ENCODE measurements around the gene RAP1A.
"Not testable (repeated sequence)": the region's sequence is repeated elsewhere in the genome, so short reads cannot be mapped to it uniquely, and the experiment has no call there.

The RAP1A gene

DNA sequence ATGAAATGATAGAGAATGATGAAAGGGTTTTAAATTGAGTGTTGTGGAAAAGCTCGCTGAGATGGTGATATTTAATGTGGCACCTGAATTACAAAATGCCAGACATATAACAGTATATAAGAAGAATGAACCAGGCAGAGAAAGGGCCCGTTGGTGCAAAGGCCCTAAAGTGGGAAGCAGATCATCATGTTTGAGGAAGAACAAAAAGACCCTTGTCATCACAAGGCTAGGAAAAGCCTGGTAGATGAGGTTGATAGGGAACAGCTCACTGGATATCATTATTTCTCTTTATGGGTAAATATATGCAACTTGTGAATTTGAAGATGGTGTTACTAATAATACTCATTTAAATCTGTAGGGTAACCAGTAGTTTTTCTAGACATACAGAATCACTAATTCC is 11.0 kb downstream of the RAP1A start:
- no peak for DNase-seq

DNA sequence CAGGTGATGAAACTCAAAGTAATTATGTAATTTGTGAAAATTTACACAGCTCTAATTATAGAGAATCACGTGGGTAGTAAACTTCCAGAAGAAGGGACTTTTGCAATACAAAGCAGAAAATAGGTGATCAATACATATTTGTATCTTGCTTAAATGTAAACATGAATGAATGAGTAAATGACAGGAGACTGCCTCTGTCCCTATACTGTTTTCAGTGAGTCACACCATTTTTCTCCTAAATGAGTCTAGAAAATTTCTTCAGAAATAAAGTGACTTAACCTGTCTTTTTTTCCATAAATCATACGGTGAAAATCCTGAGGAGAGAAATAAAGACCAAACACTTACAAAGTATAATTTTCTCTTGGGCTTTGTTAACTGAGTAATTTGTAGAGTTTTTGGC is 11.9 kb downstream of the RAP1A start:
- DNase-seq = no peak

DNA sequence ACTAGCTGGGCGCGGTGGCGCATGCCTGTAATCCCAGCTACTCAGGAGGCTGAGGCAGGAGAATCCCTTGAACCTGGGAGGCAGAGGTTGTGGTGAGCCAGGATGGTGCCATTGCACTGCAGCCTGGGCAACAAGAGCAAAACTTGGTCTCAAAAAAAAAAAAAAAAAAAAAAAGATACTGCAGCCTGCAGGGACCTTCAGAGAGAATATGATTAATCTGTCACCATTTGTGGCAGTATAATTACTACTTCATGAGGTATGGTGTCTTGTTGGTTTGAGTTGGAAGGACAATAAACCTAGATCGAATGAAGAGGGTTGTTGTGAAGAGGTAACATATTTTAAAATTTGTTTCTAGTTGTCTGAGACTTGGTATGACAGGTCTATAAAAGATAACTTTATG is 13.2 kb downstream of the RAP1A start:
- DNase-seq = not testable (repeated sequence)

DNA sequence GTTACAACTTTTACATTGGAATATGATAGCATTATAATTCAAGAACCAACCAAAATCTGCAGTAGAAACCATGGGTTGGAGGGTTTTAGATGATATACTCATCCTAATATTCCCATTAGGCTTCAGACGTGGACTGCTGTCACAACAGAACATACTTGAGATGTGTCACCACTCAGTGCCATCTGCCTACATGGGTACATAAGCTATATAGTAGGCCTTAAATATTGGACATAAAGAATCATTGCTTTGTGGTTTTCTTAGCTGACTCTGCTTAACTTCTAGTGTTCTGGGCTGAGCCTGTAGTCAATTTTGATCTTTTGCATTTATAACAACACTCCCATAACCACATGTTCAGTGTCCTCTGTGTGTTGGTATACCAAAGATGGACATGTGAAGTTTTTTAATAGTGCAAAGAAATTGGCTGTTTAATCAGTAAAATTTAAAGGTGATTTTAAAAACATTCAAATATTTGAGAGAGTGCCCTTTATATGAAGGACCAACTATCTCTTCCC is 14.2 kb downstream of the RAP1A start:
- no peak for DNase-seq

DNA sequence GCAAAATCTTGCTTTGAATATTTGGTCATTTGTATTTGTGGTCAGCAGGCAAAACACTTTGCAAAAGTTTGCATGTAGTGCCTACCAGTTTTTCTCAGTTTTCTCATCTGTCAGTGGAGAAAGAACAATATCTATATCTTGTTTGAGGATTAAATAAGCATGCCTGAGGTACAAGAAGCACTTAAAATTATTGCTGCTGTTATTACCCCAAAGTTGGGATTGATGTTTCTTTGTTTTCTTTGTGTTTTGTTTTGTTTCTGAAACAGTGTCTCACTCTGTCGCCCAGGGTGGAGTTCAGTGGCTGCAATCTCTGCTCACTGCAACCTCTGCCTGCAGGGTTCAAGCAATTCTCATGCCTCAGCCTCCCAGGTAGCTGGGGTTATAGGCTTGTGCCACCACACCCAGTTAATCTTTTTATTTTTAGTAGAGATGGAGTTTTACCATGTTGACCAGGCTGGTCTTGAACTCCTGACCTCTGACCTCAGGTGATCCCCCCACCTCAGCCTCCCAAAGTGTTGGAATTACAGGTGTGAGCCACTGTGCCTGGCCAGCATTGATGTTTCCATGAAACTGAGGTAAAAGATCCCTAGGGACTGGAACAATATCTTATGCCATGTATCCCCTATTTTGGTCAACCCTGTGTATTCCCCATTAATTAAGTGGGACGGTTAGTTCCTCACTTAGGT is 15.9 kb downstream of the RAP1A start:
- DNase-seq = no peak

DNA sequence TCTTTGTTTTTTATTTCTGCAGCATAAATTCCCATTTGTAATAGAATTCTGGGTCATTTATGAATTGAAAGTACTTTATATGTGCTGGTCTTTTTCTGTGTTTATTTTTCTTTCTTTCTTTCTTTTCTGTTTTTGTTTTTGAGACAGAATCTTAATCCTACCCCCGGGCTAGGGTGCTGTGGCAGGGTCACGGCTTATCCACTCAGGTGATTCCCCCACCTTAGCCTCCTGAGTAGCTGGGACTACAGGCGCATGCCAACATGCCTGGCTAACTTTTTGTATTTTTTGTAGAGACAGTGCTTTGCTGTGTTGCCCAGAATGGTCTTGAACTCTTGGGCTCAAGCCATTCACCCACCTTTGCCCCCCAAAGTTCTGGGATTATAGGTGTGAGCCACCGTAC is 18.7 kb downstream of the RAP1A start:
- no peak for DNase-seq

DNA sequence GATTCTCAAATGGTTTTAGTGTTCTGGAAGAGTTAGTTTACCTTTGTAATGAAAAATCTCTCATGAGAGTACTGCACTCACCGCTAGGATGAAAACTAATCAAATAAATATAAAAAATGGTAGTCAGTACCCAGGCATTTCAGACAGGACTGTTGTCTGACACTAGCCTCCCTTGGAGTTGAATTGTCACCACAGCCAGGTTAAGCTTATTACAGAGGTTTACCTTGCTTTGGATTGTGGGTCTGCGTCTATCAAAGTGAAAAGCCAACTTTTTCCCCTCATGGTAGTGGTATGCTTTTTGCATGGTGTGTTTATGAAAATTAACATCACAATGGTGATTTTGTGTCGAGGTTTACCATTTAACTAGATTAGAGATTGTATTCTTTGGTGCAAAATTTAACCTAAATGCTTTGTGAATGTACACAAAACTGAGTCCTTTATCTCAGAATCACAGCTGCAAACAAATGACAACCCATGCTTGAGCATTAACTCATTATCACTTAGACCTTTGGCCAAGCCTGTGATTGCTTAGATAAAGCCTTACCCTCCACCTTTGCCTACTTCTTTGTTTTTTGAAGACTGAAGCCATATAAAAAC is 20.1 kb downstream of the RAP1A start:
- DNase-seq = no peak

DNA sequence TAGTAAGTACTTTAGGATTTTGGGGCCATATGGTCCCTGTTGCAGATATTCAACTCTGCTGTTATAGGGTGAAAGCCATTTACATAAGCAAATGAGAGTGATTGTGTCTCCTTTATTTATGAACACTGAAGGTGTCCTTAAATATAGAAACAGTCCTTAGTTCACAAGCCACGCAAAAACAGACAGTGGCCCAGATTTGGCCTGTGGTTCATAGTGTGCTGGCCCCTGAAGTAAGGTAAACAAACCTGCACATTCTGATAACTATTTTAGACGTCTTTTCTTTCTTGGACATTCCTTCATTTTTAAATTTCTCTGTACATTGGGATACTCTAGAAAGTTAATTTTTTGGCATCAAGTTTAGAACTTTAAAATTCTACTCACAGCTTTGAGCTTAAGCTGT is 23.5 kb downstream of the RAP1A start:
- DNase-seq = no peak

DNA sequence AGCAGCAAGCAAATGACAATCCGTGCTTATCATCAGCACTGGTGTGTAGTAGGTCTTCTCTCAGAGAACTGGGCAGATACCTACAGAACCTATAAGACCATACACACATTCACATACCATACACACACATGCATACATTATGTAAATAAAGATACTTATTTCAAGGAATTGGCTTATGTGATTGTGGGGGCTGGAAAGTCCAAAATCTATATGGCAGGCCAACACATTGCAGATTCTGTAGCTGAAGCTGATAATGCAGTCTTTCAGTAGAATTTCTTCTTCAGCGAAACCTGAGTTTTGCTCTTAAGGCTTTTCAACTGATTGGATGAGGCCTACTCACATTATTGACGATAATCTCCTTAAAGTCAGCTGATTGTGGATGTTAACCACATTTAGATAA is 24.1 kb downstream of the RAP1A start:
- DNase-seq = no peak

DNA sequence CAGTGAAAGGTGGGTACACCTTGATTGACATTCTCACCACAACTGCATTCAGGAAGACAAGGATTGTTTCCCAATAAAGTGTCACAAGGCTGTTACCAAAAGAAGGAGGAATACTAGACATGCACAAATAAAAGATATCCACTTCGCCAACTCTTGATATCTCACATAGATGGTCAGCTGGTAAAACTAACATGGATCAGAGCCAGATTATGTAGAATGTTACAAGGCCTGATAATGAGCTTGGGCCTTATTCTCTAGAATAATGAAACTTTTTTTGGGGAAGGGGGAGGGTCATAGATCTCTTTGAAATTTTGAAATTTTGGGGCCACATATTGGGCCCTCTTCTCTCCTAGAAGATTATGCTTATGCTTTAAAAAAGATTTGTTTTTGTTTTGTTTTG is 24.9 kb downstream of the RAP1A start:
- DNase-seq = no peak

DNA sequence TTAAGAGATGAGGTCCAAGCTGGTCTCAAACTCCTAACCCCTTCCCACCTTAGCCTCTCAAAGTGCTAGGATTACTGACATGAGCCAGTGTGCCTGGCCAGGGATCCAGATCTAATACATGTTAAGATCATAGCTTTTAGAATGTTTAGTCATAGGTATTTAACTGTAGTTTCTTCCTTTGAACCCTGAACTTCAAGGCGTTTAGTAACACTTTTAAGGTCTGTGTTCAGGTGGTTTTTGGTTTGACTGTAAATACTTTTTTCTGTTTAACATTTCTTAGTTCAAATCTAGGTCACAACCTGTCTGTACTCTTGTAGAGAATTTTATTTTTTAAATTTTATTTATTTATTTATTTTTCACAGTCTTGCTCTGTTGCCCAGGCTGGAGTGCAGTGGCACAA is 28.1 kb downstream of the RAP1A start:
- no peak for DNase-seq

DNA sequence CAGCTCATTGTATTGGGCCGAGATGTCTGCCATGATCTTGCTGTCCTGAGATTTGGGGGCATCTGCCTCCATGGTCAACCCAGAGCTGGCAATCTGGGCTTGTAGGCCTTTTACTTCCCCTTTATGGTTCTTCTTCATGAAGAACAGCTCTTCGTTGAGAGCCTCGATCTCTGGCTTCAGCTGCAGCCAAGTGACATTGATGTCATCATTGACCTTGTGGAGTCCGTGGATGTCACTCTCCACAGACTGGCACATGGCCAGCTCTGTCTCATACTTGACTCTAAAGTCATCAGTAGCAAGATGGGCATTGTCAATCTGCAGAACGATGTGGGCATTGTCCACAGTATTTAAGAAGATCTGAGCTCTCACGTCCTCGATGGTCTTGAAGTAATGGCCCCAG is 29.2 kb downstream of the RAP1A start:
- peak; percentile 23 for DNase-seq

DNA sequence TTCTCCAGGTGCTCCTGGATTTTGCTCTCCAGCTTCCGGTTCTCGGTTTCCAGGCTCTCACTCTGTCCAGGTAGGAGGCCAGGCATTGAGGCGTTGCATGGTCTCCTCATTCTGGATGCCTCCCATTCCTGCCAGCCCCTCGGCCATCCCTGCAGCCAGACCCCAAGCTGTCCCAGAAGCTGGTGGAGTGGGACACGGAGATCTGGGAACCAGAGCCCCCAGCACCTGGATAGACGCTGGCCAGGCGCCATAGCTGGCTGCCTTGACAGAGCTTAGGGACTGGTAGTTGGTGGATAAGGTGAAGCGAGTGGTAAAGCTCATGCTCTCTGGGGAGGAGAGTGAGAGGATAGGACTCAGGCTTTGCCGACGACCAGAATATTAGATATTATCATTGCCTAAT is 29.6 kb downstream of the RAP1A start:
- DNase-seq = no peak

DNA sequence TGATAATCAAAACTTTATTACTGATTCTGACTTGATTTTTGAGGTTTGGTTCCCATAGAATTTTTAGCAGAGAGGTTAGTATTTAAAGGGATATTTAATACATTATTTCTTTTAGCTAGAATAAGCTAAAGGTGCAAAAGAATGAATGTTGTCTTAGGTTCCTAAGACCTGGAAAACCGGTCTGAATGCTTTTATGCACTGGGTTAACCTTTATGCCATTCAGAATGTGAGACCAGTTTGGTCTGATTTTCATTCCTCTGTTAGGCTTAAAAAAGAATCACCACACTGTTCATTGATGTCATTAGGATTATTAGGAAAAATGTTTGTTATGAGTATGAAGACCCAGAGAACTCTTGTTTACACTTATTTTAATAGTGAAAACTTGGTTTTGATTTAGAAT is 30.1 kb downstream of the RAP1A start:
- no peak for DNase-seq

DNA sequence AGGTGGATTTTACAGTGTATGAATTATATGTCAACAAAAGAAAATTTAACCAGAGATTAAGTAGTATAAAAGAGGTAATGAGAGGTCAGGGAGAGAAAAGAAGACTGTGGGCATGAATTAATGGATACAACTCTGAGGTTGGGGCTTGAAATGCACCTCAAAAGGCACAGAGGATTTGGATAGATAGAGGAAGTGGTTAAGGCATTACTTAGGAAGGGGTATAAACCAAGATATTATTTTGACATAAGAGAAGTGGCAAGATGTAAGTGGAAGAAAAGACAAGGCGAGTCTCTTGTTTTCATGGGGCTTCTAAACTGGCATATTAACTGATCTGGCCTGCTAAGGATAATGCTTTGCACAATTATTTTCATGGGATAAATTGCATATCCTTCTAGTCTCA is 34.1 kb downstream of the RAP1A start:
- DNase-seq = no peak

DNA sequence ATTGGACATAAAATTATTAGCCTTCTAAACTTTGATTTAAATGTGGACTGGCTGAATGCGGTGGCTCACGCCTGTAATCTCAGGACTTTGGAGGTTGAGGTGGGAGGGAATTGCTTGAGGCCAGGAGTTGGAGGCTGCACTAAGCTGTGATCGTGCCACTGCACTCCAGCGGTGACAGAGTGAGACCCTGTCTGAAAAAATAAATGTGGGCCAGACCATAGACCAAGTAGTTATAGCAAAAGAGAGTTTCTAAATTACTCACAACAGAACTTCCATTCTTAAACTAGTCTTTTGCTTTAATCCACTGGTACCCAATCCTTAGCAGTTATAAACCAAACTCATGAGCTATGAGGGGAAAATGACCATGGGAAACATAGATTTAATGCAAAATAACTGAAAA is 35.2 kb downstream of the RAP1A start:
- DNase-seq = no peak

DNA sequence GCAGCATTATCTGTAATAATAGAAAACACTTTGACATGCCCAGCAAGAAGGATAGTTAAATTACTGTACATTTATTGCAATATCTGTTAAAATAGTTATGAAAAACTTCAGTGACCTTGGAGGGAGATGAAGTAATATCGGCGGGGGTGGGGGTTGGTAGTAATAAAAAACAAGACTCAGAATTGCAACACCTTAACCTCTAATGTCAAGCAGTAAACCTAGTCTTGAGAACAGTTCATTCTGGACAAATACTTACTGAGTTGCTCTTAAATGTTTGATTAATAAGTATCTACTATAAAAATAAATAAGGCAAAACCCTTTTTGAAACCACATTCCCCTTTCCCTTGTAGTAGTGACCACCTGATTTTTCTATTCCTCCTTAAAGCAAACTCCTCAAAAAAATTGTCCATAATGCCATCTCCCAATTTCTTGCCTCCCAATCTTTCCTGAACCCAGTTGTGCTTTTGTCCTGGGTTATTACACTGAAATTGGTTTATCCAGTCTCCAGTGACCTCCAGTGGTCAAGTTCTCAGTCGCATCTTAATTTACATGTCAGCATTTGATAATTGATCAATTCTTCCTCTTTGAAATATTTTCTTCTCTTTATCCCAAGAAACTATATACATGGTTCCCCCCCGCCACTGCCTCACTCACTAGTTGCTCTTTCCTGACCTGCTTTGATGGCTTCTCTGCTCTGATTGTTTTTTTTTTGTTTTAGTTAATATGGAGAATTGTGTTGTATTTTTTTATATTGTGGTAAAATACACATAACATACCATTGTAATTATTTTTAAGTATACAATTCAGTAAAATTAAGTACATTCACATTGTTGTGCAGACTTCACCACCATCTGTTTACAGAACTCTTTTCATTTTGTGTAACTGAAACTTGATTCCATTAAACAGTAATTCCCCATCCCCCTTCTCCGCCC is 36.8 kb downstream of the RAP1A start:
- no peak for DNase-seq

DNA sequence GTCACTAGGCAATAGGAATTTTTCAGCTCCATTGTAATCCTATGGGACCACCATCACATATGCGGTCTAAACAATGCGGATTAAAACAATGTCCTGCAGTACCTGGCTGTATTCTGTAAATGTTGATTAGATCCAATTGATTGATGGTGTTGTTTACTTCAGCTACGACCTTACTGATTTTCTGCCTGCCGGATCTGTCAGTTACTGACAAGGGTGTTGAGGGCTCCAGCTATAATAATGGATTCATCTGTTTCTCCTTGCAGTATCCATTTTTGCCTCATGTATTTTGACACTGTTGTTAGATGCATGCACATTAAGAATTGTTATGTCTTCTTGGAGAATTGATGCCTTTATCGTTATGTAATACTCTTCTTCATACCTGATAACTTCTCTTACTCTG is 39.0 kb downstream of the RAP1A start:
- no peak for DNase-seq

DNA sequence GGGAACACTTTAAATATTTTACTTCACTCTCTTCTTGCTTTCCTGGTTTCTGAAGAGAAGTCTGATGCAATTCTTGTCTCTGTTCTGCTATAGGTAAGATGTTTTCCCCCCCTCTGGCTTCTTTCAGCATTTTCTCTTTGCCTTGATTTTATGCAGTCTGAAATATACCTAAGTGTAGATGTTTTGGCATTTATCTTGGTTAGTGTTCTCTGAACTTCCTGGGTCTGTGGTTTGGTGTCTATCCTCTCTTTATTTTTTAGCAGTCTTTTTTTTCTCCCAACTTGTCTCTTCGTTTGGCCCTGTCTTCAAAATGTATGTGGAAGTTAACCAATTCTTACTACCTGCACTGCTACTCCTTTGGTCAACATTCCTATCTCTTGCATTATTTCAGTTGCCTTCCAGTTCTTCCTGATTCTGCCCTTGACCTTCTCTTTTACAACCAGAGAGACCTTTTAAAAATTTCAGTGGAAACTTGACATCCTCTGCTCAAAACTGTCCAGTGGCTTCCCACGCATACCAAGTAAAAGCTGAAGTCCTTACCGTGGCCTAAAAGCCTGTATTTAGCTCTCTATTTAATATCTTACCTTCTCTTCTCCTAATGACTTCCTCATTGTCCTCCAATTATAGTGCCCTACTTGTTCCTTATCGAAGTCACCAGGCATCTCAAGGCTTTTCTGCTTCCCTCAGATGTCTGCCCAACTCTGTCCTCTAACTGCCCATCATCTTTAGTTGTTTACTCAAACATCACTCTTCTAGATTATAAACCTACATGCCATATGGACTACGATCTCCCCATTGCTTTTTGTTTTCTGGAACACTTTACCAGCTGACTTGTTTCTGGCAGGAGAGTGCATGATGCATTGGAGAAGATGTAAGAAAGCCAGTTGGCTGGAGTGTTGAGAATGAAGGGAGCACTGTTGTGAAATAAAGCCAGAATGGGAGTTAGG is 40.9 kb downstream of the RAP1A start:
- no peak for DNase-seq

DNA sequence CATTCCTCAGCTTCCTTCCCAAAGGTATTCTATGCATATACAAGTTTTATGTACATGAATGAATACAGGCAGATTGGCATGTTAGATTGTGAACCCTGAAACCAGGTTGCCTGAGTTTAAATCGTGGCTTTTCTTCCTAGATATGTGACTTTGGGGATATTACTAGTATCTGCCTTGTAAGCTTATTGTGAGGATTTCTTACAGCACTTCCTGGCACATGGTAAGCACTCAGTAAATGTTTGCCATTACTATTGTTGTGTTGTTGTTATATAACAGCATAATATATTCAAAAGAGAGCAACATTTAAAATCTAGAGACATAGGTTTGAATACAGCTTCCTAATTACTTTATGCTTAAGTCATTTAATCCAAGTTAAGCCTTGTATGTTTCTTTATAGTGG is 45.1 kb downstream of the RAP1A start:
- DNase-seq = no peak

DNA sequence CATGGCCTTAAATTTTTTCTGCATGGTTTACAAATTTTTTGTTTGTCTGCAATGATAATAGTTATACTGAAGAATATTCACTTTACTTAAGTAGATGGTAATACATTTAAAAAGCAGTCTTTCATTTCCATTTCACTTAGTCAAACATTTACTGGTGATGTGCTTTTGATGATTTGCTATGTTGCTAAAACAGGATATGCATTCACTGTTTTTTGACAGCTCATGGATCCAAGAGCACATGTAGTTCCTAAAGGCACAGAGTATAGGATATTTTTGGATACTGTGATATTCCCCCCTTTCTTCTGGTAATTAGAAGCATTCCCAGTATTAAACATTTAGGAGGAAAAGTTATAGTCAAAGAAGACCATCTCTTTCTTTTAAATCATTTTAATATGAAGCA is 45.9 kb downstream of the RAP1A start:
- no peak for DNase-seq

DNA sequence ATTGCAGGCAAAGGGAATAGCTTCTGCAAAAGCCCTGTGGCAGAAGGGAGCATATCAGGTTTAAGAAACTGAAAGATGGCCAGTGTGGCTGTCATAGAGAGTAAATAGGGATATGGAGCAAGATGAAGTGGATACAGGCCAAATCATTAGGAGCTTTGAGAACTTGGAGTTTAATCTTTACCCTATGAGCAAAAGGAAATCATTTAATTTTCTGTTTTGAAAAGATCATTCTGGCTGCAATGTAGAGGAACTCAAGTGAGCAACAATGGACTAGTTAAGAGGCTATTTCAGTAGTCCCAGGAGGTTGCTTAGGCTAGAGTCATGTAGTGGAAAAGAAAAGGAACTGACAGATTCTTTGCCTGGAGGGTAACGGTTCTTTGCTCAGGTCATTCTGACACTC is 47.2 kb downstream of the RAP1A start:
- no peak for DNase-seq

DNA sequence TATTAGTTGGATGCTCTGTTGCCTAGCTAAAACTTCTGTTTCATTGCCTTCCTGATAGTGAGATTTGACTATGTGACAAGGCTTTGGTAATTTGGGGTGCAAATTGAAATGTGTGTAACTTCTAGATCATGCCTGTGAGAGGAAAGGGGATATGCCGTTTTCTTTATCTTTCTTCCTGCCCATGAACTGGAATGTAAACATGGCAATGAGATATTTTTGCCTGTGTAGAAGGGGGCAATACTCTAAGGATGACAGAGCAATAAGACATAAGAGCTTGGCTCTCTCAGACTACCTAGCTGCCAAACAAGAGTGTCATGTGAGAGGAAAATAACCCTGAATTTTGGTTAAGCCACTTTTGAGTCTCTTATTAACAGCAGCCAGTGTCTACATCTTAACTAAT is 49.7 kb downstream of the RAP1A start:
- no peak for DNase-seq

All from activated CD4-positive, alpha-beta T cell treated with anti-CD3 and anti-CD28 coated beads for 48 hours (primary cell).